ENCODE results near the gene ORMDL2. TPM values are rescaled to one million over a fixed set of nuclear protein-coding genes. Genes with fewer than 3 reads are reported as not detected.

Gene ORMDL2
- total RNA-seq, 5 donors from 2014 or later (not counting 1 experiment from before 2014, with no cell fraction given), result 19.0 to 46.8 (median 41.6) TPM

GRCh38 chr12:55812088-55812487, 5.8 kb upstream of the ORMDL2 start:
- Mint-ChIP-seq H3K36me3 (peaks cover 19% of the 10 kb centered on the region), H3K27ac (no peak overlapping the region), H3K27me3 (no peaks in the 10 kb centered on the region), H3K4me3 (no peak overlapping the region), H3K4me1 (peaks cover 51 to 61% (median 61%) of the 10 kb centered on the region in 3 donors), H3K9me3 (no peaks in the 10 kb centered on the region)
- CTCF ChIA-PET, result no interaction called here
- H3K27ac ChIP-seq (ENCODE audit: low read length), result no peak overlapping the region
- 69% methylated on average over 1 of the region's 1 CpG for WGBS (ENCODE audit: insufficient coverage)
- DNase-seq, result no peak
- no peaks in the 10 kb centered on the region for H3K27me3 ChIP-seq (replicated peaks in 1 of 2; ENCODE audit: control insufficient read depth in 2 of 2, extremely low read depth in 1 of 2, insufficient read depth in 2 of 2, low read length in 1 of 2)
- ATAC-seq (replicated peaks in 1 of 4), result no peak
- POLR2A ChIA-PET, result interaction anchor here (0.6 to 1.0 kb wide), 4 partner anchors 17 to 646 kb away, joined by 3 to 6 read pairs (median 4); partner anchors contain the start of gene DNAJC14 (in 1 of the 2)
- H3K4me3 ChIP-seq (ENCODE audit: control insufficient read depth in 1 of 2, extremely low read depth in 1 of 2, low read length in 1 of 2), result no peak overlapping the region
- H3K36me3 ChIP-seq (ENCODE audit: control insufficient read depth in 2 of 2, extremely low read depth in 1 of 2, insufficient read depth in 1 of 2, low read length in 1 of 2), result peaks cover 6 to 31% of the 10 kb centered on the region in 2 donors
- H3K9me3 ChIP-seq, result no peaks in the 10 kb centered on the region
- peaks cover 12 to 14% of the 10 kb centered on the region in 2 experiments for H3K4me1 ChIP-seq (ENCODE audit: control insufficient read depth in 1 of 2, extremely low read depth in 1 of 2, insufficient read depth in 2 of 2, low read length in 2 of 2)

- DNase-seq, result no peak
- POLR2A ChIA-PET, result no interaction called here
These were observed 3.6 kb upstream of the ORMDL2 start for GRCh38 chr12:55814257-55814656.

GRCh38 chr12:55815473-55815872, 2.4 kb upstream of the ORMDL2 start:
- CTCF ChIA-PET, result interaction anchor here in 1 of 2 donors (4.4 kb wide), 1 partner anchor 15 kb away, joined by 62 read pairs; the partner anchor contains the start of gene DNAJC14
- Histone ChIP-seq H3K27ac (ENCODE audit: low read length) (no peak overlapping the region), H3K27me3 (replicated peaks in 1 of 2; ENCODE audit: control insufficient read depth in 2 of 2, extremely low read depth in 1 of 2, insufficient read depth in 2 of 2, low read length in 1 of 2) (no peaks in the 10 kb centered on the region), H3K4me1 (ENCODE audit: control insufficient read depth in 1 of 2, extremely low read depth in 1 of 2, insufficient read depth in 2 of 2, low read length in 2 of 2) (peaks cover 24 to 26% of the 10 kb centered on the region in 2 experiments), H3K4me3 (ENCODE audit: control insufficient read depth in 1 of 2, extremely low read depth in 1 of 2, low read length in 1 of 2) (no peak overlapping the region), H3K9me3 (no peaks in the 10 kb centered on the region), H3K36me3 (ENCODE audit: control insufficient read depth in 2 of 2, extremely low read depth in 1 of 2, insufficient read depth in 1 of 2, low read length in 1 of 2) (peaks cover 6 to 37% of the 10 kb centered on the region in 2 donors)
- Mint-ChIP-seq H3K4me1 (peaks cover 50 to 66% (median 65%) of the 10 kb centered on the region in 3 donors), H3K27ac (no peak overlapping the region), H3K36me3 (peaks cover 23% of the 10 kb centered on the region), H3K4me3 (no peak overlapping the region), H3K9me3 (no peaks in the 10 kb centered on the region), H3K27me3 (no peaks in the 10 kb centered on the region)
- DNase-seq (no peak), ATAC-seq (replicated peaks in 1 of 4) (no peak)
- POLR2A ChIA-PET, result interaction anchor here in 1 of 2 donors (0.5 kb wide), 1 partner anchor 41 kb away, joined by 7 read pairs; no protein-coding TSS in a partner anchor
- 90% methylated on average over 11 of the region's 12 CpGs for WGBS (ENCODE audit: insufficient coverage)

More at GRCh38 chr12:55814257-55814656, 3.6 kb upstream of the ORMDL2 start:
- Histone ChIP-seq H3K9me3 (no peaks in the 10 kb centered on the region), H3K27ac (ENCODE audit: low read length) (no peak overlapping the region), H3K27me3 (replicated peaks in 1 of 2; ENCODE audit: control insufficient read depth in 2 of 2, extremely low read depth in 1 of 2, insufficient read depth in 2 of 2, low read length in 1 of 2) (no peaks in the 10 kb centered on the region), H3K4me1 (ENCODE audit: control insufficient read depth in 1 of 2, extremely low read depth in 1 of 2, insufficient read depth in 2 of 2, low read length in 2 of 2) (peaks cover 23 to 26% of the 10 kb centered on the region in 2 experiments), H3K36me3 (ENCODE audit: control insufficient read depth in 2 of 2, extremely low read depth in 1 of 2, insufficient read depth in 1 of 2, low read length in 1 of 2) (peaks cover under 1 to 28% of the 10 kb centered on the region in 2 donors), H3K4me3 (ENCODE audit: control insufficient read depth in 1 of 2, extremely low read depth in 1 of 2, low read length in 1 of 2) (no peak overlapping the region)
- Mint-ChIP-seq H3K9me3 (no peaks in the 10 kb centered on the region), H3K27ac (no peak overlapping the region), H3K36me3 (peaks cover 17% of the 10 kb centered on the region), H3K4me1 (peaks cover 51 to 69% (median 69%) of the 10 kb centered on the region in 3 donors), H3K27me3 (no peaks in the 10 kb centered on the region), H3K4me3 (no peak overlapping the region)
- no peak for ATAC-seq (replicated peaks in 1 of 4)
- CTCF ChIA-PET, result interaction anchor here in 1 of 2 donors (0.6 kb wide), 1 partner anchor 552 kb away, joined by 3 read pairs; no protein-coding TSS in a partner anchor

- Mint-ChIP-seq H3K9me3 (no peaks in the 10 kb centered on the region), H3K27ac (no peak overlapping the region), H3K4me1 (peaks cover 45 to 57% (median 57%) of the 10 kb centered on the region in 3 donors), H3K4me3 (no peak overlapping the region), H3K27me3 (no peaks in the 10 kb centered on the region), H3K36me3 (peaks cover 21% of the 10 kb centered on the region)
- H3K27me3 ChIP-seq (replicated peaks in 1 of 2; ENCODE audit: control insufficient read depth in 2 of 2, extremely low read depth in 1 of 2, insufficient read depth in 2 of 2, low read length in 1 of 2), result no peaks in the 10 kb centered on the region
- DNase-seq, result no peak
- H3K27ac ChIP-seq (ENCODE audit: low read length), result peak overlapping the region; percentile 65
- H3K36me3 ChIP-seq (ENCODE audit: control insufficient read depth in 2 of 2, extremely low read depth in 1 of 2, insufficient read depth in 1 of 2, low read length in 1 of 2), result peaks cover 12 to 52% of the 10 kb centered on the region in 2 donors
- no peaks in the 10 kb centered on the region for H3K9me3 ChIP-seq
- peak overlapping the region; percentile 83 to 97 for H3K4me3 ChIP-seq (ENCODE audit: control insufficient read depth in 1 of 2, extremely low read depth in 1 of 2, low read length in 1 of 2)
- peaks cover 24 to 26% of the 10 kb centered on the region in 2 experiments for H3K4me1 ChIP-seq (ENCODE audit: control insufficient read depth in 1 of 2, extremely low read depth in 1 of 2, insufficient read depth in 2 of 2, low read length in 2 of 2)
- ATAC-seq (replicated peaks in 1 of 4), result no peak
- WGBS (ENCODE audit: insufficient coverage), result 0% methylated on average over 4 of the region's 14 CpGs
- POLR2A ChIA-PET, result interaction anchor here (0.6 to 3.1 kb wide), 9 partner anchors 11 to 873 kb away, joined by 3 to 84 read pairs (median 6); partner anchors contain the start of genes DNAJC14 (in 2 of the 2) and RAB5B (in 2 of the 2)
- CTCF ChIA-PET, result interaction anchor here (0.6 to 4.4 kb wide), 16 partner anchors 10 to 1492 kb away, joined by 3 to 62 read pairs (median 6); partner anchors contain the start of genes COPZ1 (in 1 of the 2), DNAJC14 (in 1 of the 2), ESYT1 (in 1 of the 2) and PA2G4 (in 1 of the 2)
These were observed 928 bp upstream of the ORMDL2 start for GRCh38 chr12:55816881-55817344.

- peak overlapping the region; percentile 83 to 97 for H3K4me3 ChIP-seq (ENCODE audit: control insufficient read depth in 1 of 2, extremely low read depth in 1 of 2, low read length in 1 of 2)
- Mint-ChIP-seq H3K4me1 (peaks cover 40 to 46% (median 43%) of the 10 kb centered on the region in 3 donors), H3K4me3 (no peak overlapping the region), H3K9me3 (no peaks in the 10 kb centered on the region), H3K27me3 (no peaks in the 10 kb centered on the region), H3K27ac (no peak overlapping the region), H3K36me3 (peaks cover 26% of the 10 kb centered on the region)
- WGBS (ENCODE audit: insufficient coverage), result 0% methylated on average over 6 of the region's 17 CpGs
- CTCF ChIA-PET, result interaction anchor here (0.6 to 4.4 kb wide), 25 partner anchors 9 to 404 kb away, joined by 3 to 62 read pairs (median 4); partner anchors contain the start of genes DNAJC14 (in 1 of the 2), ESYT1 (in 1 of the 2), GDF11 (in 1 of the 2) and PA2G4 (in 1 of the 2)
- DNase-seq, result peak in 1 of 35 experiments; percentile 75
- H3K27ac ChIP-seq (ENCODE audit: low read length), result peak overlapping the region; percentile 62
- POLR2A ChIA-PET, result interaction anchor here (0.5 to 3.1 kb wide), 15 partner anchors 9 to 811 kb away, joined by 3 to 84 read pairs (median 5); partner anchors contain the start of genes DNAJC14 (in 2 of the 2), RAB5B (in 2 of the 2) and ESYT1 (in 1 of the 2)
- no peaks in the 10 kb centered on the region for H3K9me3 ChIP-seq
- no peaks in the 10 kb centered on the region for H3K27me3 ChIP-seq (replicated peaks in 1 of 2; ENCODE audit: control insufficient read depth in 2 of 2, extremely low read depth in 1 of 2, insufficient read depth in 2 of 2, low read length in 1 of 2)
- peaks cover 22 to 26% of the 10 kb centered on the region in 2 experiments for H3K4me1 ChIP-seq (ENCODE audit: control insufficient read depth in 1 of 2, extremely low read depth in 1 of 2, insufficient read depth in 2 of 2, low read length in 2 of 2)
- ATAC-seq (replicated peaks in 1 of 4), result peak; percentile 52 to 60 (median 56)
- peaks cover 13 to 56% of the 10 kb centered on the region in 2 donors for H3K36me3 ChIP-seq (ENCODE audit: control insufficient read depth in 2 of 2, extremely low read depth in 1 of 2, insufficient read depth in 1 of 2, low read length in 1 of 2)
These were observed 393 bp downstream of the ORMDL2 start for GRCh38 chr12:55818140-55818728.

GRCh38 chr12:55818886-55819285, 1.0 kb downstream of the ORMDL2 start:
- peak overlapping the region; percentile 83 to 97 for H3K4me3 ChIP-seq (ENCODE audit: control insufficient read depth in 1 of 2, extremely low read depth in 1 of 2, low read length in 1 of 2)
- no CpG with 5 or more reads among the region's 6 CpGs for WGBS (ENCODE audit: insufficient coverage)
- no peaks in the 10 kb centered on the region for H3K27me3 ChIP-seq (replicated peaks in 1 of 2; ENCODE audit: control insufficient read depth in 2 of 2, extremely low read depth in 1 of 2, insufficient read depth in 2 of 2, low read length in 1 of 2)
- H3K36me3 ChIP-seq (ENCODE audit: control insufficient read depth in 2 of 2, extremely low read depth in 1 of 2, insufficient read depth in 1 of 2, low read length in 1 of 2), result peaks cover 13 to 58% of the 10 kb centered on the region in 2 donors
- peaks cover 22 to 26% of the 10 kb centered on the region in 2 experiments for H3K4me1 ChIP-seq (ENCODE audit: control insufficient read depth in 1 of 2, extremely low read depth in 1 of 2, insufficient read depth in 2 of 2, low read length in 2 of 2)
- H3K9me3 ChIP-seq, result no peaks in the 10 kb centered on the region
- ATAC-seq (replicated peaks in 1 of 4) (no peak), DNase-seq (no peak)
- no peaks in the 10 kb centered on the region for H3K9me3 Mint-ChIP-seq
- peaks cover 38 to 42% (median 39%) of the 10 kb centered on the region in 3 donors for H3K4me1 Mint-ChIP-seq
- CTCF ChIA-PET, result interaction anchor here in 1 of 2 donors (1.0 to 4.4 kb wide), 4 partner anchors 11 to 370 kb away, joined by 4 to 62 read pairs (median 12); partner anchors contain the start of genes DNAJC14, GDF11, PYM1 and SMARCC2
- H3K27me3 Mint-ChIP-seq, result no peaks in the 10 kb centered on the region
- H3K27ac Mint-ChIP-seq, result no peak overlapping the region
- peak overlapping the region; percentile 62 for H3K27ac ChIP-seq (ENCODE audit: low read length)
- H3K36me3 Mint-ChIP-seq, result peaks cover 26% of the 10 kb centered on the region
- no peak overlapping the region for H3K4me3 Mint-ChIP-seq
- POLR2A ChIA-PET, result interaction anchor here (0.6 to 3.1 kb wide), 7 partner anchors 10 to 155 kb away, joined by 3 to 84 read pairs (median 5); partner anchors contain the start of genes DNAJC14 (in 2 of the 2) and RAB5B (in 1 of the 2)
